NCI-H69 (cell line): ENCODE data around the gene CCDC157.

Source experiments
- DNase-seq: peaks from one replicate; lab custom pipeline; 2025; lab: John Stamatoyannopoulos, UW

The CCDC157 gene

GRCh38 chr22:30356449-30357235, at the start of gene CCDC157, which contains the start of gene SF3A1:
Gene CCDC157, plus strand, starts transcription at chr22:30357007. Its CDS starts 8,994 bp downstream, at chr22:30366001.
Gene SF3A1, minus strand, starts transcription at chr22:30356894. Its CDS starts 102 bp downstream, at chr22:30356792.
- peak; percentile 96 for DNase-seq

GRCh38 chr22:30307041-30307574, 49.7 kb upstream of the CCDC157 start:
- DNase-seq = no peak

GRCh38 chr22:30308093-30308492, 48.7 kb upstream of the CCDC157 start:
- no peak for DNase-seq

GRCh38 chr22:30308518-30309230, 48.1 kb upstream of the CCDC157 start:
- no peak for DNase-seq

GRCh38 chr22:30309951-30310741, 46.7 kb upstream of the CCDC157 start:
- peak; percentile 66 for DNase-seq

- DNase-seq = no peak
These were observed 45.7 kb upstream of the CCDC157 start for GRCh38 chr22:30310881-30311771.

- peak; percentile 14 for DNase-seq
These were observed 44.8 kb upstream of the CCDC157 start for GRCh38 chr22:30312053-30312452.

- DNase-seq = no peak
These were observed 43.1 kb upstream of the CCDC157 start for GRCh38 chr22:30313527-30314363.

- DNase-seq = no peak
These were observed 41.9 kb upstream of the CCDC157 start for GRCh38 chr22:30314915-30315314.

GRCh38 chr22:30315962-30316576, 40.7 kb upstream of the CCDC157 start:
- DNase-seq = no peak

GRCh38 chr22:30317778-30318177, 39.0 kb upstream of the CCDC157 start:
- no peak for DNase-seq

- DNase-seq = no peak
These were observed 37.9 kb upstream of the CCDC157 start for GRCh38 chr22:30318799-30319419.

- DNase-seq = no peak
These were observed 36.7 kb upstream of the CCDC157 start for GRCh38 chr22:30320021-30320556.

- no peak for DNase-seq
These were observed 35.3 kb upstream of the CCDC157 start for GRCh38 chr22:30321461-30321860.

- DNase-seq = no peak
These were observed 33.6 kb upstream of the CCDC157 start for GRCh38 chr22:30323246-30323645.

- DNase-seq = no peak
These were observed 32.6 kb upstream of the CCDC157 start for GRCh38 chr22:30324014-30324730.

- no peak for DNase-seq
These were observed 31.6 kb upstream of the CCDC157 start for GRCh38 chr22:30325065-30325720.
